Keratinocyte (primary cell): ENCODE data around the gene ATP6V1C2. TPM values are rescaled to one million over a fixed set of nuclear protein-coding genes. Genes with fewer than 3 reads are reported as not detected.

ENCODE experiments used
- DNase-seq: peaks from one replicate; pipeline ENCODE4 v3.0.0-alpha.2; 2011; ENCODE audit warnings: low read depth, missing footprints, low spot score
- FAIRE-seq: peaks from 2 replicates; lab custom pipeline; 2011; peaks lifted over from hg19 to GRCh38; lab: Jason Lieb, UNC
- H2AFZ ChIP-seq: 2 replicates; pipeline ENCODE4 v1.6.0; 2012; ENCODE audit warnings: low read length, control low read depth, inconsistent platforms; ENCODE audit not compliant: control insufficient read depth
- H3K27ac ChIP-seq: 2 replicates; pipeline ENCODE4 v1.5.1; 2011; ENCODE audit warnings: low read length; ENCODE audit not compliant: control insufficient read depth, insufficient read depth
- H3K27me3 ChIP-seq: 3 replicates; pipeline ENCODE4 v1.6.0; 2011; ENCODE audit warnings: low read length; ENCODE audit not compliant: control insufficient read depth, insufficient read depth; ENCODE audit errors: extremely low read depth
- H3K36me3 ChIP-seq, 2 experiments: 2 replicates in 1 of 2; 3 replicates in 1 of 2; pipeline ENCODE4 v1.5.1; 2011; ENCODE audit warnings: low read length in 2 of 2, mild to moderate bottlenecking in 1 of 2; ENCODE audit not compliant: control insufficient read depth in 2 of 2, insufficient read depth in 2 of 2; ENCODE audit errors: extremely low read depth in 1 of 2
- H3K4me1 ChIP-seq: 3 replicates; pipeline ENCODE4 v1.5.1; 2011; ENCODE audit warnings: low read length; ENCODE audit not compliant: control insufficient read depth, insufficient read depth; ENCODE audit errors: extremely low read depth
- H3K4me2 ChIP-seq: 3 replicates; pipeline ENCODE4 v1.6.0; 2011; ENCODE audit warnings: low read depth, low read length; ENCODE audit not compliant: control insufficient read depth, insufficient read depth; ENCODE audit errors: extremely low read depth
- H3K4me3 ChIP-seq, 3 experiments: fragments of 200-600 bp in 1 of 3; sonication (generic) in 1 of 3; 2 replicates in 2 of 3; 3 replicates in 1 of 3; pipeline ENCODE4 v1.5.1; 2011 to 2016; ENCODE audit warnings: low read length in 3 of 3, mild to moderate bottlenecking in 3 of 3, control low read depth in 2 of 3, inconsistent platforms in 1 of 3, low read depth in 1 of 3, mixed read lengths in 1 of 3, mixed run types in 1 of 3, moderate library complexity in 1 of 3; ENCODE audit not compliant: control insufficient read depth in 2 of 3, insufficient read depth in 2 of 3; ENCODE audit errors: extremely low read depth in 1 of 3
- H3K79me2 ChIP-seq: 2 replicates; pipeline ENCODE4 v1.6.0; 2012; ENCODE audit warnings: low read length; ENCODE audit not compliant: control insufficient read depth, insufficient read depth
- H3K9ac ChIP-seq: 3 replicates; pipeline ENCODE4 v1.6.0; 2011; ENCODE audit warnings: low read length; ENCODE audit not compliant: control insufficient read depth, insufficient read depth; ENCODE audit errors: extremely low read depth
- H3K9me1 ChIP-seq: 3 replicates; pipeline ENCODE4 v1.6.0; 2011; ENCODE audit warnings: low read length; ENCODE audit not compliant: control insufficient read depth, insufficient read depth; ENCODE audit errors: extremely low read depth
- H3K9me3 ChIP-seq: 2 replicates; pipeline ENCODE4 v1.5.1; 2012; ENCODE audit warnings: low read depth, low read length; ENCODE audit not compliant: control insufficient read depth
- H4K20me1 ChIP-seq: 3 replicates; pipeline ENCODE4 v1.6.0; 2011; ENCODE audit warnings: low read length; ENCODE audit not compliant: control insufficient read depth, insufficient read depth; ENCODE audit errors: extremely low read depth
- CTCF ChIP-seq, 3 experiments: IDR thresholded peaks in 1 of 3; conservative IDR thresholded peaks in 1 of 3; optimal IDR thresholded peaks in 1 of 3; 2 replicates in 2 of 3; 3 replicates in 1 of 3; pipeline versions ENCODE3 to v1.5.1; 2011; ENCODE audit warnings: low read length in 3 of 3, mild to moderate bottlenecking in 3 of 3, moderate library complexity in 2 of 3, control low read depth in 1 of 3, inconsistent platforms in 1 of 3; ENCODE audit not compliant: insufficient read depth in 2 of 3; ENCODE audit errors: extremely low read depth in 1 of 3
- EZH2 ChIP-seq: IDR thresholded peaks from one replicate; pipeline ENCODE4 v1.6.1; 2012; ENCODE audit warnings: inconsistent platforms, mild to moderate bottlenecking, low read length, moderate library complexity
- dilution Hi-C: fragments of 300-500 bp; cut with MboI; formaldehyde crosslinking; loops from one replicate; pipeline ENCODE4 v1.7.0; 2020; ENCODE audit warnings: low sequenced_read_pairs; ENCODE audit not compliant: extremely low pct_ligation_motif_present
- polyA plus RNA-seq, 5 experiments: library from polyadenylated mRNA; depleted of rRNA in 3 of 5; stranded (reverse) in 3 of 5; stranded (forward) in 1 of 5; unstranded in 1 of 5; fragments of >200 nt; gene quantifications; 1 replicate in 1 of 5; 2 replicates in 3 of 5; 3 replicates in 1 of 5; pipeline versions ENCODE4 v1.2.1 to v1.2.3, GENCODE V29; 2011 to 2012; ENCODE audit warnings: missing spikeins in 2 of 5, low read depth in 1 of 5, low replicate concordance in 1 of 5

The ATP6V1C2 gene
- polyA plus RNA-seq, 1 donor (not counting 4 experiments of a cell fraction or from before 2014, with no cell fraction given): 0.55 TPM

- FAIRE-seq: peak; percentile 26
- dilution Hi-C loops: no loop called here
- Histone ChIP-seq H3K79me2 (no peaks in the 10 kb centered on the region), H3K9me1 (no peaks in the 10 kb centered on the region), H3K4me3 (no peak overlapping the region), H3K27ac (no peak overlapping the region), H3K36me3 (peaks cover 2 to 12% of the 10 kb centered on the region in 2 experiments), H3K4me1 (peaks cover 15% of the 10 kb centered on the region), H3K9me3 (no peaks in the 10 kb centered on the region), H3K9ac (no peak overlapping the region), H2AFZ (no peak overlapping the region), H3K27me3 (no peaks in the 10 kb centered on the region), H3K4me2 (no peak overlapping the region), H4K20me1 (no peaks in the 10 kb centered on the region)
- DNase-seq: no peak
- no peak for TF ChIP-seq EZH2
- no peak for TF ChIP-seq CTCF (optimal IDR thresholded peaks at IDR 0.05 in 1 of 3, IDR thresholded peaks at IDR 0.05 in 1 of 3, conservative IDR thresholded peaks at IDR 0.05 in 1 of 3; ENCODE audit: extremely low read depth in 1 of 3, insufficient read depth in 2 of 3, low read length in 3 of 3)
Observed at GRCh38 chr2:10775021-10775780, 53.8 kb downstream of the ATP6V1C2 start.

GRCh38 chr2:10775831-10776230, 54.4 kb downstream of the ATP6V1C2 start:
- Histone ChIP-seq H3K27me3 (no peaks in the 10 kb centered on the region), H4K20me1 (no peaks in the 10 kb centered on the region), H3K79me2 (no peaks in the 10 kb centered on the region), H3K27ac (no peak overlapping the region), H3K9ac (no peak overlapping the region), H3K9me1 (no peaks in the 10 kb centered on the region), H3K36me3 (peaks cover 5 to 14% of the 10 kb centered on the region in 2 experiments), H3K9me3 (no peaks in the 10 kb centered on the region), H2AFZ (no peak overlapping the region), H3K4me1 (peaks cover 15% of the 10 kb centered on the region), H3K4me3 (no peak overlapping the region), H3K4me2 (no peak overlapping the region)
- TF ChIP-seq EZH2 (no peak), CTCF (optimal IDR thresholded peaks at IDR 0.05 in 1 of 3, IDR thresholded peaks at IDR 0.05 in 1 of 3, conservative IDR thresholded peaks at IDR 0.05 in 1 of 3; ENCODE audit: extremely low read depth in 1 of 3, insufficient read depth in 2 of 3, low read length in 3 of 3) (no peak)
- dilution Hi-C loops: no loop called here
- DNase-seq (no peak), FAIRE-seq (no peak)
